Measurements from ENCODE around the gene KIAA1671.

KIAA1671 gene

DNA sequence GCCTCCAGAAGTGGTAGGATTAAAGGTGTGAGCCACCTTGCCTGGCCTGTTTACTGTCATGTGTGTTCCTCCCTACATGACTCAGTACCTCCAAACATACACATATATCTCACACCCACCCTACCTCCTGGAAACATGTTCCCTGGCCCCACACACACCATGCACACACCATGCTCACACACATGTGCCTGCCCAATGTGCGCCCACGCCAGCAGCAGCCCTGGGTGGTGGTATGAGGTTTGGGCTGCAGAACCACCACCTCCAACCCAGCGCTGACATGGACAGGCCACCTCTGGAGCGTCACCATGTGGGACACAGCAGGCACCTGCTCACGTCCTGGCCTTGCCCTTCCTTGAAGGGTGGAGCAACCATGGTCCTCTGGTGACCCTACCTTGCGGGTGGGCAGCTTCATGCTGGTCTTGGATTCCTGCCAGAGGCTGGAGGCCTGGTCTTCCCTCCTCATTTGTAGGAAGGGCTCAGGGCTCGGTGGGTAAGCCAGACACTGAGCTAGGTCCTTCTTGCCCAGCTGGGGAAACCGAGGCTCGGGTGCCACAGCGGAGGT, 37.9 kb downstream of the KIAA1671 start:
- H3K4me3 ChIP-seq (ENCODE audit: low read depth, low read length): no peak overlapping the region
- TF ChIP-seq, protein P1, sequence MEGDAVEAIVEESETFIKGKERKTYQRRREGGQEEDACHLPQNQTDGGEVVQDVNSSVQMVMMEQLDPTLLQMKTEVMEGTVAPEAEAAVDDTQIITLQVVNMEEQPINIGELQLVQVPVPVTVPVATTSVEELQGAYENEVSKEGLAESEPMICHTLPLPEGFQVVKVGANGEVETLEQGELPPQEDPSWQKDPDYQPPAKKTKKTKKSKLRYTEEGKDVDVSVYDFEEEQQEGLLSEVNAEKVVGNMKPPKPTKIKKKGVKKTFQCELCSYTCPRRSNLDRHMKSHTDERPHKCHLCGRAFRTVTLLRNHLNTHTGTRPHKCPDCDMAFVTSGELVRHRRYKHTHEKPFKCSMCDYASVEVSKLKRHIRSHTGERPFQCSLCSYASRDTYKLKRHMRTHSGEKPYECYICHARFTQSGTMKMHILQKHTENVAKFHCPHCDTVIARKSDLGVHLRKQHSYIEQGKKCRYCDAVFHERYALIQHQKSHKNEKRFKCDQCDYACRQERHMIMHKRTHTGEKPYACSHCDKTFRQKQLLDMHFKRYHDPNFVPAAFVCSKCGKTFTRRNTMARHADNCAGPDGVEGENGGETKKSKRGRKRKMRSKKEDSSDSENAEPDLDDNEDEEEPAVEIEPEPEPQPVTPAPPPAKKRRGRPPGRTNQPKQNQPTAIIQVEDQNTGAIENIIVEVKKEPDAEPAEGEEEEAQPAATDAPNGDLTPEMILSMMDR (IDR thresholded peaks at IDR 0.05; ENCODE audit: low read depth, low read length): no peak

DNA sequence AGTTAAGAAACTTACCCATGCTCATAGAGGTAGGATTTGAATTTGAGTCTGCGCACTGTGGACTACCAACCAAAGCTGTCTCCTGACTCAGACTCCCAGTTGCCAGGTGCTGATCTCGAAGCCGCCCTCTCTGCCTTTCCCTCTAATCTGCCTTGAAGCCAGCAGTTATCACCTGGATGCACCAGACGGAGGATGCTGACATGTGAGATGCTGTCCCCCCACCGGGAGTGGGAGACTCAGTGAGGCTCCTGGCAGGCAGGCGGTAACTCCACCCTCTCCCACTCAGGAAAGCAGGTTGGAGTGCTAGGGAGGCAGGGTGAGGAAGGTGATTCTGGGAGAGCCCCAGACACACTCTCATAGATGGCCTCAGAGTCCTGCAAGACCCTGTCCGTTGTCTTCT, 40.4 kb downstream of the KIAA1671 start:
- H3K4me3 ChIP-seq (ENCODE audit: low read depth, low read length): no peak overlapping the region
- TF ChIP-seq, protein P1 (IDR thresholded peaks at IDR 0.05; ENCODE audit: low read depth, low read length): no peak

DNA sequence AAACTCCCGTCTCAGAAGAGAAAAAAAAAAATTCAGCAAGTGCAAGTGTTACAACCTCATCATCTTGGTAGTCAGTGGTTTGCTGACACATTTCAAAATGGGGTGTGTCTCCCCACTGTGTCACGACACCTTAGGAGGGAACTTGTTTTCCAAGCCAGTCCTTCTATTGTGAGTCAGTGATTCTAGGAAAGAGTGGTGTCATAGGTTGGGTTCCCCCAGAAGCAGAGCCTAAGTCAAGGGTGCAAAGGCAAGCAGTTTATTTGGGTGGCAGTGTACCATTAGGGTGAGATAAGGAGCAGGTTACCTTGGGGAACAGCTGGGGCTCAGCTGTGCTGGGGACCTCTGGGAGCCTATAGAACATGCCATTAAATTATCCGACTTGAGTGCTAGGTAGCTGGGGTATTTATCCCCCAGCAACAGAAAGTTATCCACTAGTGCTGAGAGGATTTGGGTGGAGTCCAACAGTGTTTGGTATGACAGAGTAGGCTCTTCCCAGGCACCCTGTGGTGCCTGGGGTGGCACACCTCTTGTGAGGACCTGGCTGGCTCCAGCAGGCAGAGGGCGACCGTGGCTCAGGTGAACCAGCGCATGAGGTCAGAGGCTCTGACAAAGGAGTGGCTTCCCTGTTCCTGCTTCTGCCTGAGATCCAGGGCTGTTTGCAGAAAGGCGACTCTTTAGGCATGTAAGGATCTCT, 41.7 kb downstream of the KIAA1671 start:
- H3K4me3 ChIP-seq (ENCODE audit: low read depth, low read length): no peak overlapping the region
- TF ChIP-seq, protein P1 (IDR thresholded peaks at IDR 0.05; ENCODE audit: low read depth, low read length): no peak

DNA sequence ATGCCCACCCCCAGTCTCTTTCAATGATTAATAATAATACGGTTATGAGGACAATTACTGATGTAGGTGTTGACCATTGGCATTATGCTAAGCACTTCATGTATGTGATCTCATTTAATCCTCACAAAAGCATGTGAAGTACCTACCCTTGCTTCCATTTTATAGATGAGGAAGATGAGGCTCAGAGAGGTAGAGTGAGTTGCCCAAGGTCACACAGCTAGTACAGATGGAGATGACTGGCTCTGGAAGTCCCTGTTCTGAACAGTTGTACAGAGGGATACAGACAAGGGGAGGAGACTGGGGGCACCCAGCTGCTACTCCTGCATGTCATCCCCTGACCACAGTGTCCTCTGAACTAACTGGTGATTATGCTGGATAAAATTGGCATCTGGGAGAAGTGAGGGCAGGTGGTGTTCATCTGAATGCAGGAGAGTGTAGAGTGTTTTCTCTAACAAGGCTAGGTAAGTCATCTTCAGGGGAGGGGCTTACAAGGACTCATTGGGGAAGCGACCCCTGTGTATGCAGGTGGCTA, 43.2 kb downstream of the KIAA1671 start:
- H3K4me3 ChIP-seq (ENCODE audit: low read depth, low read length): no peak overlapping the region
- TF ChIP-seq, protein P1 (IDR thresholded peaks at IDR 0.05; ENCODE audit: low read depth, low read length): no peak

DNA sequence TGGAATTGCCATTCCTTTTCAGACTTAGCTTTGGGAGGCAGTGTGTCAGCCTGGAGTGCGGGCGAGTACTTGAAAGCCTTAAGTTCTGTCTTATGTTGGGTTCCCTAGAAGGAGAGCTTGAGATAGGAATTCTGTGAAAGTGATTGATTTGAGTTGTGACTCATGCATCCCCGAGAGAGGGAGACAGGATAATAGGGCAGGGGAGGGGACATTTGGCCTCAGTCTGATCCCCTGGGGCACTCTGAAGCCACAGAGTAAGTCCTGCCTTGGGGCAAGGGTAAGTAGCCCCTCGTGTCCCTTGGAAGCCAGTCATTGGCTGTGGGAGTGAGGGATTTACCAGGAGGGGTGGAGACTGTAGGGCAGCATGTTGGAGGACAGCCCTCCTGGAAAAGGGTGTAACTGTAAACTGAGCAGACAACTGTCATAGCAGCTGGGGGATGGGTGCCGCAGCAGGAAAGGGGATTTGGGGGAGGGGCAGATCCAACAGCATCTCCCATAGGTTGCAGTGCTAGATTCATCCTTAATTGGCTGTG, 44.0 kb downstream of the KIAA1671 start:
- TF ChIP-seq, protein P1 (IDR thresholded peaks at IDR 0.05; ENCODE audit: low read depth, low read length): no peak
- no peak overlapping the region for H3K4me3 ChIP-seq (ENCODE audit: low read depth, low read length)

DNA sequence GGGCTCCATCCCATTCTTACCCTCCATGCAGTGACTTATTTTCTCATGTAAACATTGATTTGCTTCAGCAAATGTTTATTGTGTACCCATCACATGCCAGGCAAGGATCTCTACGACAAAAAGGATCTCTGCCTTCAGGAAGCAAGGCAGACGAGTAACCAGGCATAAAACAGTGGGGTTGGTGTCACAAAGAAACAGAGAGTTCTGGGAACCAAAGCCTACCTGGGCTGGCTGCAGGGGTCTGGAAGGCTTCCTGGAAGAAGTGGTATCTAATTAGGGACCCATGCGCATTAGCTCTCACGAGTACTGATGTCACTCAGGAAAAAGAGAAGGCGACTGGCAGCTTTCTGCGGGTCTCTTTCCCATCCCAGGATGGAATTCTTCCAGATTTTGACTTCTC, 44.5 kb downstream of the KIAA1671 start:
- H3K4me3 ChIP-seq (ENCODE audit: low read depth, low read length): no peak overlapping the region

More for the DNA sequence above, 44.5 kb downstream of the KIAA1671 start:
- TF ChIP-seq, protein P1 (IDR thresholded peaks at IDR 0.05; ENCODE audit: low read depth, low read length): no peak

Data from WI38 (cell line).